ENCODE data around the gene UNC5A. TPM values are rescaled to one million over a fixed set of nuclear protein-coding genes. Genes with fewer than 3 reads are reported as not detected.

The UNC5A gene
- total RNA-seq, 1 donor from 2014 or later, result not detected

- Histone ChIP-seq H3K9me3 (no peaks in the 10 kb centered on the region), H3K36me3 (no peaks in the 10 kb centered on the region), H3K4me1 (no peaks in the 10 kb centered on the region), H3K27ac (no peak overlapping the region), H3K27me3 (no peaks in the 10 kb centered on the region), H3K4me3 (no peak overlapping the region)
- intact Hi-C loops (cut with DNase I), result no loop called here
- no peak for DNase-seq (ENCODE audit: extremely low spot score in 2 of 2)
- no peak for TF ChIP-seq POLR2A (IDR thresholded peaks at IDR 0.05)
- no peak for TF ChIP-seq CTCF (IDR thresholded peaks at IDR 0.05)
- TF ChIP-seq POLR2AphosphoS5 (IDR thresholded peaks at IDR 0.05; ENCODE audit: insufficient read depth in 1 of 2, low read depth in 1 of 2), result no peak
Observed at GRCh38 chr5:176800024-176800423, 10.3 kb upstream of the UNC5A start.

GRCh38 chr5:176802116-176802784 is 8.1 kb upstream of the UNC5A start:
- no peaks in the 10 kb centered on the region for H3K4me1 ChIP-seq
- H3K36me3 ChIP-seq, result no peaks in the 10 kb centered on the region
- no peak overlapping the region for H3K4me3 ChIP-seq
- no peak for DNase-seq (ENCODE audit: extremely low spot score in 2 of 2)
- intact Hi-C loops (cut with DNase I), result no loop called here
- H3K27ac ChIP-seq, result no peak overlapping the region
- TF ChIP-seq POLR2AphosphoS5 (IDR thresholded peaks at IDR 0.05; ENCODE audit: insufficient read depth in 1 of 2, low read depth in 1 of 2) (no peak), POLR2A (IDR thresholded peaks at IDR 0.05) (no peak), CTCF (IDR thresholded peaks at IDR 0.05) (no peak)
- no peaks in the 10 kb centered on the region for H3K9me3 ChIP-seq
- no peaks in the 10 kb centered on the region for H3K27me3 ChIP-seq

- Histone ChIP-seq H3K4me3 (no peak overlapping the region), H3K4me1 (no peaks in the 10 kb centered on the region), H3K27me3 (no peaks in the 10 kb centered on the region), H3K36me3 (no peaks in the 10 kb centered on the region), H3K9me3 (no peaks in the 10 kb centered on the region), H3K27ac (no peak overlapping the region)
- intact Hi-C loops (cut with DNase I), result no loop called here
- TF ChIP-seq CTCF (IDR thresholded peaks at IDR 0.05) (no peak), POLR2AphosphoS5 (IDR thresholded peaks at IDR 0.05; ENCODE audit: insufficient read depth in 1 of 2, low read depth in 1 of 2) (no peak), POLR2A (IDR thresholded peaks at IDR 0.05) (no peak)
- no peak for DNase-seq (ENCODE audit: extremely low spot score in 2 of 2)
Observed at GRCh38 chr5:176803068-176803942, 7.1 kb upstream of the UNC5A start.

GRCh38 chr5:176803943-176804498 is 6.3 kb upstream of the UNC5A start:
- no peaks in the 10 kb centered on the region for H3K36me3 ChIP-seq
- intact Hi-C loops (cut with DNase I), result no loop called here
- H3K27me3 ChIP-seq, result no peaks in the 10 kb centered on the region
- no peaks in the 10 kb centered on the region for H3K9me3 ChIP-seq
- no peak overlapping the region for H3K4me3 ChIP-seq
- H3K27ac ChIP-seq, result no peak overlapping the region
- TF ChIP-seq POLR2A (IDR thresholded peaks at IDR 0.05), result no peak
- no peak for TF ChIP-seq CTCF (IDR thresholded peaks at IDR 0.05)
- no peak for TF ChIP-seq POLR2AphosphoS5 (IDR thresholded peaks at IDR 0.05; ENCODE audit: insufficient read depth in 1 of 2, low read depth in 1 of 2)
- no peaks in the 10 kb centered on the region for H3K4me1 ChIP-seq
- no peak for DNase-seq (ENCODE audit: extremely low spot score in 2 of 2)
